Measurements from ENCODE around the gene TAB2.
"Not testable (repeated sequence)": the region's sequence is repeated elsewhere in the genome, so short reads cannot be mapped to it uniquely, and the experiment has no call there.

The TAB2 gene

GRCh38 chr6:149334682-149335160 is 17.2 kb downstream of the TAB2 start:
- no peak for DNase-seq

GRCh38 chr6:149335924-149336608 is 18.6 kb downstream of the TAB2 start:
- DNase-seq, result peak; percentile 30

GRCh38 chr6:149336609-149336928 is 19.1 kb downstream of the TAB2 start:
- DNase-seq, result no peak

- DNase-seq, result no peak
These were observed 19.8 kb downstream of the TAB2 start for GRCh38 chr6:149337320-149337719.

- DNase-seq, result no peak
These were observed 22.7 kb downstream of the TAB2 start for GRCh38 chr6:149340200-149340599.

GRCh38 chr6:149342525-149342924 is 25.0 kb downstream of the TAB2 start:
- no peak for DNase-seq

- DNase-seq, result no peak
These were observed 26.0 kb downstream of the TAB2 start for GRCh38 chr6:149343501-149343900.

- no peak for DNase-seq
These were observed 28.6 kb downstream of the TAB2 start for GRCh38 chr6:149346078-149346477.

- no peak for DNase-seq
These were observed 29.6 kb downstream of the TAB2 start for GRCh38 chr6:149347067-149347466.

- not testable (repeated sequence) for DNase-seq
These were observed 31.8 kb downstream of the TAB2 start for GRCh38 chr6:149349279-149349678.

GRCh38 chr6:149354009-149354408 is 36.5 kb downstream of the TAB2 start:
- no peak for DNase-seq

GRCh38 chr6:149356081-149356750 is 38.7 kb downstream of the TAB2 start:
- DNase-seq, result no peak

- no peak for DNase-seq
These were observed 40.4 kb downstream of the TAB2 start for GRCh38 chr6:149357726-149358538.

GRCh38 chr6:149359440-149359839 is 41.9 kb downstream of the TAB2 start:
- no peak for DNase-seq

GRCh38 chr6:149360536-149360935 is 43.0 kb downstream of the TAB2 start:
- DNase-seq, result no peak

GRCh38 chr6:149362289-149362688 is 44.8 kb downstream of the TAB2 start:
- no peak for DNase-seq

- DNase-seq, result no peak
These were observed 45.6 kb downstream of the TAB2 start for GRCh38 chr6:149363154-149363553.

GRCh38 chr6:149364557-149364956 is 47.0 kb downstream of the TAB2 start:
- no peak for DNase-seq

GRCh38 chr6:149365197-149365596 is 47.7 kb downstream of the TAB2 start:
- no peak for DNase-seq

- DNase-seq, result no peak
These were observed 48.9 kb downstream of the TAB2 start for GRCh38 chr6:149366267-149366921.

GRCh38 chr6:149368065-149368464 is 50.6 kb downstream of the TAB2 start:
- no peak for DNase-seq

GRCh38 chr6:149371154-149371553 is 53.6 kb downstream of the TAB2 start:
- no peak for DNase-seq

GRCh38 chr6:149372062-149372461 is 54.5 kb downstream of the TAB2 start:
- no peak for DNase-seq
